ENCODE data around the gene KAT5. TPM values are rescaled to one million over a fixed set of nuclear protein-coding genes. Genes with fewer than 3 reads are reported as not detected.

KAT5 gene
- total RNA-seq: 38.9 and 44.5 TPM in 2 replicates

GRCh38 chr11:65711785-65712632 is at the start of gene KAT5:
TSS of gene KAT5 (plus strand) at chr11:65712252. CDS start at chr11:65712268, 16 bp downstream.

GRCh38 chr11:65662799-65663638 is 49.0 kb upstream of the KAT5 start, which contains the start of gene RELA:
TSS of gene RELA (minus strand) at chr11:65662916. CDS start at chr11:65662832, 84 bp downstream.

GRCh38 chr11:65720211-65720934 is 8.3 kb downstream of the KAT5 start, which contains the start of gene RNASEH2C:
TSS of gene RNASEH2C (minus strand) at chr11:65720798. CDS start at chr11:65720758, 40 bp downstream.

Small RNA genes within 50 kb of the gene (small RNA-seq; reads per million reads assigned to genes)
- gene RN7SL309P: not detected

Other genes starting within 250 kb of the KAT5 start
- 6,246 and 6,812 TPM in 2 replicates for gene MALAT1, start 213.2 kb upstream of the KAT5 start, total RNA-seq
- gene SCYL1, start 187.2 kb upstream of the KAT5 start, total RNA-seq: 76.4 and 96.7 TPM in 2 replicates
- 26.8 and 52.9 TPM in 2 replicates for gene LTBP3, start 153.9 kb upstream of the KAT5 start, total RNA-seq
- 52.6 and 56.4 TPM in 2 replicates for gene ZNRD2, start 141.8 kb upstream of the KAT5 start, total RNA-seq
- gene FAM89B, start 139.7 kb upstream of the KAT5 start, total RNA-seq: 29.3 and 59.4 TPM in 2 replicates
- gene EHBP1L1, start 136.2 kb upstream of the KAT5 start, total RNA-seq: 13.4 and 14.4 TPM in 2 replicates
- under 0.01 and 0.29 TPM in 2 replicates for gene KCNK7, start 116.5 kb upstream of the KAT5 start, total RNA-seq
- gene MAP3K11, start 98.0 kb upstream of the KAT5 start, total RNA-seq: 117 and 122 TPM in 2 replicates
- gene PCNX3, start 96.5 kb upstream of the KAT5 start, total RNA-seq: 41.9 and 48.7 TPM in 2 replicates
- 58.8 and 68.6 TPM in 2 replicates for gene SIPA1, start 74.2 kb upstream of the KAT5 start, total RNA-seq
- 55.5 and 63.4 TPM in 2 replicates for gene RELA, start 49.3 kb upstream of the KAT5 start, total RNA-seq
- 49.0 and 57.3 TPM in 2 replicates for gene RNASEH2C, start 8.5 kb downstream of the KAT5 start, total RNA-seq
- 20.6 and 21.9 TPM in 2 replicates for gene AP5B1, start 68.7 kb downstream of the KAT5 start, total RNA-seq
- gene OVOL1, start 74.8 kb downstream of the KAT5 start, total RNA-seq: not detected in 2 replicates
- 0.10 and 1.6 TPM in 2 replicates for gene SNX32, start 121.7 kb downstream of the KAT5 start, total RNA-seq
- 1,256 and 1,560 TPM in 2 replicates for gene CFL1, start 145.9 kb downstream of the KAT5 start, total RNA-seq
- 53.7 and 62.4 TPM in 2 replicates for gene MUS81, start 148.2 kb downstream of the KAT5 start, total RNA-seq
- 22.2 and 40.2 TPM in 2 replicates for gene EFEMP2, start 160.5 kb downstream of the KAT5 start, total RNA-seq
- gene CTSW, start 167.6 kb downstream of the KAT5 start, total RNA-seq: 0.33 TPM in 1 of 2 replicates, not detected in the other
- 136 and 187 TPM in 2 replicates for gene FIBP, start 176.2 kb downstream of the KAT5 start, total RNA-seq
- 75.8 and 112 TPM in 2 replicates for gene CCDC85B, start 178.4 kb downstream of the KAT5 start, total RNA-seq
- 32.1 and 39.5 TPM in 2 replicates for gene FOSL1, start 188.1 kb downstream of the KAT5 start, total RNA-seq
- gene C11orf68, start 206.8 kb downstream of the KAT5 start, total RNA-seq: 24.7 and 28.1 TPM in 2 replicates
- 108 and 111 TPM in 2 replicates for gene DRAP1, start 207.2 kb downstream of the KAT5 start, total RNA-seq
- gene TSGA10IP, start 233.2 kb downstream of the KAT5 start, total RNA-seq: not detected in 2 replicates
- gene SART1, start 249.5 kb downstream of the KAT5 start, total RNA-seq: 29.2 and 33.6 TPM in 2 replicates